Fibroblast of lung (primary cell): ENCODE results near the gene ATXN7L3. TPM values are rescaled to one million over a fixed set of nuclear protein-coding genes. Genes with fewer than 3 reads are reported as not detected.
A peak's percentile ranks its signal among the peaks of the same experiment; 100 is the strongest.

ENCODE experiments used
- DNase-seq, 2 donors: peaks; one replicate each; pipeline versions ENCODE4 v3.0.0 to v3.0.0-alpha.2; 2010; ENCODE audit warnings: low read depth in 2 of 2
- H2AFZ ChIP-seq: 2 replicates; pipeline ENCODE4 v1.5.1; 2012; ENCODE audit warnings: low read length, control low read depth, inconsistent platforms
- H3K27ac ChIP-seq: 2 replicates; pipeline ENCODE4 v1.5.1; 2011; ENCODE audit warnings: low read length, control low read depth; ENCODE audit not compliant: insufficient read depth
- H3K27me3 ChIP-seq: 2 replicates; pipeline ENCODE4 v1.5.1; 2011; ENCODE audit warnings: mild to moderate bottlenecking, low read length; ENCODE audit not compliant: control insufficient read depth, insufficient read depth
- H3K36me3 ChIP-seq: 2 replicates; pipeline ENCODE4 v1.5.1; 2011; ENCODE audit warnings: low read length; ENCODE audit not compliant: control insufficient read depth, insufficient read depth
- H3K4me1 ChIP-seq: 2 replicates; pipeline ENCODE4 v1.5.1; 2011; ENCODE audit warnings: low read length; ENCODE audit not compliant: control insufficient read depth, insufficient read depth; ENCODE audit errors: extremely low read depth
- H3K4me2 ChIP-seq: 2 replicates; pipeline ENCODE4 v1.5.1; 2011; ENCODE audit warnings: low read length, control low read depth; ENCODE audit not compliant: insufficient read depth; ENCODE audit errors: extremely low read depth
- H3K4me3 ChIP-seq, 4 experiments: fragments of 200-600 bp in 1 of 4; sonication (generic) in 1 of 4; replicated peaks in 1 of 4; 2 replicates each; pipeline ENCODE4 v1.5.1; 2011 to 2016; ENCODE audit warnings: low read length in 4 of 4, low read depth in 3 of 4, mild to moderate bottlenecking in 3 of 4, control low read depth in 2 of 4, inconsistent platforms in 1 of 4, mixed read lengths in 1 of 4; ENCODE audit not compliant: insufficient read depth in 1 of 4; ENCODE audit errors: control extremely low read depth in 1 of 4
- H3K79me2 ChIP-seq: 2 replicates; pipeline ENCODE4 v1.5.1; 2012; ENCODE audit warnings: mild to moderate bottlenecking, low read length, inconsistent platforms; ENCODE audit not compliant: control insufficient read depth, insufficient read depth
- H3K9ac ChIP-seq: 2 replicates; pipeline ENCODE4 v1.5.1; 2011; ENCODE audit warnings: mild to moderate bottlenecking, low read length, control low read depth; ENCODE audit not compliant: insufficient read depth
- H3K9me3 ChIP-seq: 2 replicates; pipeline ENCODE4 v1.5.1; 2012; ENCODE audit warnings: low read depth, low read length; ENCODE audit not compliant: control insufficient read depth, insufficient read depth
- H4K20me1 ChIP-seq: 2 replicates; pipeline ENCODE4 v1.5.1; 2011; ENCODE audit warnings: low read length; ENCODE audit not compliant: control insufficient read depth, insufficient read depth; ENCODE audit errors: extremely low read depth
- EZH2 ChIP-seq: IDR thresholded peaks from 2 replicates; pipeline ENCODE4 v1.5.1; 2012; ENCODE audit warnings: low read length, control low read depth, mild to moderate bottlenecking; ENCODE audit errors: missing control alignments
- polyA plus RNA-seq, 2 donors: library from polyadenylated mRNA; depleted of rRNA in 1 of 2; stranded (reverse) in 1 of 2; unstranded in 1 of 2; fragments of >200 nt; gene quantifications; 2 replicates each; pipeline ENCODE4 v1.2.1, GENCODE V29; 2011 to 2012; ENCODE audit warnings: missing spikeins in 1 of 2
- total RNA-seq: library from RNA; depleted of rRNA; stranded (reverse); fragments of >200 nt; gene quantifications from 2 replicates; pipeline ENCODE4 v1.2.1, GENCODE V29; 2014
- TF ChIP-seq, protein P1 (sequence below), 2 donors: IDR thresholded peaks in 1 of 2; conservative IDR thresholded peaks in 1 of 2; 1 replicate in 1 of 2; 2 replicates in 1 of 2; pipeline ENCODE4 v1.5.1; 2011 to 2012; ENCODE audit warnings: low read length in 2 of 2, control low read depth in 1 of 2, inconsistent platforms in 1 of 2, low read depth in 1 of 2, mild to moderate bottlenecking in 1 of 2

Gene ATXN7L3
- total and polyA plus RNA-seq, 2 donors (not counting 1 experiment from before 2014, with no cell fraction given): 34.8 to 36.5 TPM

DNA sequence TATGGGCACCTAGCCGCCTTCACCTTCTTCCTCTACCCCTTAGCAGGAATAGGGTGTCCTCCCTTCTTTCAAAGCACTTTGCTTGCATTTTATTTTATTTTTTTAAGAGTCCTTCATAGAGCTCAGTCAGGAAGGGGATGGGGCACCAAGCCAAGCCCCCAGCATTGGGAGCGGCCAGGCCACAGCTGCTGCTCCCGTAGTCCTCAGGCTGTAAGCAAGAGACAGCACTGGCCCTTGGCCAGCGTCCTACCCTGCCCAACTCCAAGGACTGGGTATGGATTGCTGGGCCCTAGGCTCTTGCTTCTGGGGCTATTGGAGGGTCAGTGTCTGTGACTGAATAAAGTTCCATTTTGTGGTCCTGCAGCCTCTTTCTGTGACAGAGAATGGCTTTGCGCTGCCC, 8.3 kb downstream of the ATXN7L3 start:
- Histone ChIP-seq H3K4me1 (peaks cover 9% of the 10 kb centered on the region), H3K4me2 (no peak overlapping the region), H4K20me1 (no peaks in the 10 kb centered on the region), H3K27ac (no peak overlapping the region), H3K4me3 (no peak overlapping the region), H2AFZ (no peak overlapping the region), H3K27me3 (no peaks in the 10 kb centered on the region), H3K36me3 (peaks cover 32% of the 10 kb centered on the region), H3K9ac (no peak overlapping the region), H3K79me2 (peaks cover 20% of the 10 kb centered on the region), H3K9me3 (no peaks in the 10 kb centered on the region)
- DNase-seq: no peak
- TF ChIP-seq, protein P1, sequence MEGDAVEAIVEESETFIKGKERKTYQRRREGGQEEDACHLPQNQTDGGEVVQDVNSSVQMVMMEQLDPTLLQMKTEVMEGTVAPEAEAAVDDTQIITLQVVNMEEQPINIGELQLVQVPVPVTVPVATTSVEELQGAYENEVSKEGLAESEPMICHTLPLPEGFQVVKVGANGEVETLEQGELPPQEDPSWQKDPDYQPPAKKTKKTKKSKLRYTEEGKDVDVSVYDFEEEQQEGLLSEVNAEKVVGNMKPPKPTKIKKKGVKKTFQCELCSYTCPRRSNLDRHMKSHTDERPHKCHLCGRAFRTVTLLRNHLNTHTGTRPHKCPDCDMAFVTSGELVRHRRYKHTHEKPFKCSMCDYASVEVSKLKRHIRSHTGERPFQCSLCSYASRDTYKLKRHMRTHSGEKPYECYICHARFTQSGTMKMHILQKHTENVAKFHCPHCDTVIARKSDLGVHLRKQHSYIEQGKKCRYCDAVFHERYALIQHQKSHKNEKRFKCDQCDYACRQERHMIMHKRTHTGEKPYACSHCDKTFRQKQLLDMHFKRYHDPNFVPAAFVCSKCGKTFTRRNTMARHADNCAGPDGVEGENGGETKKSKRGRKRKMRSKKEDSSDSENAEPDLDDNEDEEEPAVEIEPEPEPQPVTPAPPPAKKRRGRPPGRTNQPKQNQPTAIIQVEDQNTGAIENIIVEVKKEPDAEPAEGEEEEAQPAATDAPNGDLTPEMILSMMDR (conservative IDR thresholded peaks at IDR 0.05 in 1 of 2, IDR thresholded peaks at IDR 0.05 in 1 of 2; ENCODE audit: low read depth in 1 of 2, low read length in 2 of 2): no peak
- no peak for TF ChIP-seq EZH2

DNA sequence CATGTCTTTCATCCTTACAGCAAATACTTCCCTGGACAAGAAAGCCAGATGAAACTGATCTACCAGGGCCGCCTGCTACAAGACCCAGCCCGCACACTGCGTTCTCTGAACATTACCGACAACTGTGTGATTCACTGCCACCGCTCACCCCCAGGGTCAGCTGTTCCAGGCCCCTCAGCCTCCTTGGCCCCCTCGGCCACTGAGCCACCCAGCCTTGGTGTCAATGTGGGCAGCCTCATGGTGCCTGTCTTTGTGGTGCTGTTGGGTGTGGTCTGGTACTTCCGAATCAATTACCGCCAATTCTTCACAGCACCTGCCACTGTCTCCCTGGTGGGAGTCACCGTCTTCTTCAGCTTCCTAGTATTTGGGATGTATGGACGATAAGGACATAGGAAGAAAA, 9.2 kb downstream of the ATXN7L3 start:
- Histone ChIP-seq H3K27me3 (no peaks in the 10 kb centered on the region), H3K4me1 (peaks cover 9% of the 10 kb centered on the region), H3K27ac (no peak overlapping the region), H4K20me1 (no peaks in the 10 kb centered on the region), H2AFZ (no peak overlapping the region), H3K79me2 (peaks cover 23% of the 10 kb centered on the region), H3K9ac (no peak overlapping the region), H3K9me3 (no peaks in the 10 kb centered on the region), H3K4me2 (no peak overlapping the region), H3K36me3 (peaks cover 30% of the 10 kb centered on the region), H3K4me3 (no peak overlapping the region)
- TF ChIP-seq, protein P1 (conservative IDR thresholded peaks at IDR 0.05 in 1 of 2, IDR thresholded peaks at IDR 0.05 in 1 of 2; ENCODE audit: low read depth in 1 of 2, low read length in 2 of 2): no peak
- no peak for TF ChIP-seq EZH2
- DNase-seq: no peak

DNA sequence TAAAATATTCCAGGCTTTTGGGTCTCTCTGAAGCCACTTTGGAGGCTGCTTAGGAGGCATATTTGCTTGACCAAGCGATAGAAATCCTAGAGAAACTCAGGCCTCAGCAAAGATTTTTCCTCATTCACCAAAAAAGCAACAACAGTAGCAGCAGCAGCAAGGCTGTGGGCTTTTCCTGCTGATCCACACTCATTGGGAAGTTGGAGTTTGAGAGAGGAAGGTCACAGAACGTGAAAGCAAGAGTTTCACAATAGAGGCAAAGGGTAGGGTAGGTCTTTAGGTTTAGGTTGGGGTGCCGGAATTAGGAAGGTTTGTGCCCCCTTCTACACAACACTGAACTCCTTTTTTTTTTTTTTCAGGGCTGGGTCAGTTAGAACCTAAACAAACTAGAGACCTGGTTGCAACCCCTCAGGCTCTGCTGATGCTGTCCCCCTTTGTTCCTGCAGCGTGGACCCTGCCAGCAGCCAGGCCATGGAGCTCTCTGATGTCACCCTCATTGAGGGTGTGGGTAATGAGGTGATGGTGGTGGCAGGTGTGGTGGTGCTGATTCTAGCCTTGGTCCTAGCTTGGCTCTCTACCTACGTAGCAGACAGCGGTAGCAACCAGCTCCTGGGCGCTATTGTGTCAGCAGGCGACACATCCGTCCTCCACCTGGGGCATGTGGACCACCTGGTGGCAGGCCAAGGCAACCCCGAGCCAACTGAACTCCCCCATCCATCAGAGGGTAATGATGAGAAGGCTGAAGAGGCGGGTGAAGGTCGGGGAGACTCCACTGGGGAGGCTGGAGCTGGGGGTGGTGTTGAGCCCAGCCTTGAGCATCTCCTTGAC, 10.9 kb downstream of the ATXN7L3 start:
- peak overlapping the region; percentile 7 for H3K9ac ChIP-seq
- H4K20me1 ChIP-seq: no peaks in the 10 kb centered on the region
- H3K79me2 ChIP-seq: peaks cover 39% of the 10 kb centered on the region
- DNase-seq: no peak
- H2AFZ ChIP-seq: no peak overlapping the region
- H3K27me3 ChIP-seq: no peaks in the 10 kb centered on the region
- H3K4me2 ChIP-seq: peak overlapping the region; percentile 25
- peaks cover 23% of the 10 kb centered on the region for H3K36me3 ChIP-seq
- H3K9me3 ChIP-seq: no peaks in the 10 kb centered on the region
- TF ChIP-seq, protein P1 (conservative IDR thresholded peaks at IDR 0.05 in 1 of 2, IDR thresholded peaks at IDR 0.05 in 1 of 2; ENCODE audit: low read depth in 1 of 2, low read length in 2 of 2): no peak
- peaks cover 9% of the 10 kb centered on the region for H3K4me1 ChIP-seq
- H3K4me3 ChIP-seq: peak overlapping the region in 1 of 4 experiments; percentile 100
- H3K27ac ChIP-seq: no peak overlapping the region
